ENCODE data around the gene AKAP11.

AKAP11 gene

DNA sequence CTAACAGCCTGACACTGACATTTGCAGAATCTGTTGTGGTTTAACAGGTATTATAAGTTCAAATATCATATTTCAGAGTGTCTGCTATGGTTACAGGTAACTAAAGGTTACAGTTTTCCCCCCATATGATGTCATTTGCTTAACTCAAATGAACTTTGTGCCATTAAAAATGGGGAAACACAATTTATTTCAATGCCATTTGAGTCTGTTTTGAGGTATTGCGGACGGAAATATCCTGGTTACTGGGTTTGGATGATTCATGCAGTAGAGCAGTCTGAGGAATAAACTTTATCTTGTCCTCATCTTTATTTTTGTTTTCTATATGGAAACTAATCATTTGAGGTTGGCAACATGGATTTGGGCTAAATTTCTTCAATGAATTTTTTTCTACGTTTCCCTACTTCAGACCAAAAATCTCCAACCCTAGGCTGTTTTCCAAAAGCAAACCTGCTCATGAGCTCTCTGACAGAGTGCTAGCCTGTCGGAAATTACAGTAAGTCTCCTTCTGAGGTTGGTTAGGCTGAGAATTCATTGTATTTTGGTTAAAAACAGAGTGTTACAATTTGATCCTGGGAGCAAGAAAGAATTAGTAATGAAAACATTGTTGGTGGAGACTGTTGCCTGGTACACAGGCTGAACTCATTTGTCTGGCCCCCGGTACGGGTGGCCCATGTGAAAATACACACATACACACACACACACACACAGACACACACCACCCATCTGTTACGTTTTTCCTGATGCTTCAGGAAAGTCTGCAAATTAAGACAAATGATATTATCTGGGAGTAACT lies 66.1 kb downstream of the AKAP11 start:
- DNase-seq: no peak

DNA sequence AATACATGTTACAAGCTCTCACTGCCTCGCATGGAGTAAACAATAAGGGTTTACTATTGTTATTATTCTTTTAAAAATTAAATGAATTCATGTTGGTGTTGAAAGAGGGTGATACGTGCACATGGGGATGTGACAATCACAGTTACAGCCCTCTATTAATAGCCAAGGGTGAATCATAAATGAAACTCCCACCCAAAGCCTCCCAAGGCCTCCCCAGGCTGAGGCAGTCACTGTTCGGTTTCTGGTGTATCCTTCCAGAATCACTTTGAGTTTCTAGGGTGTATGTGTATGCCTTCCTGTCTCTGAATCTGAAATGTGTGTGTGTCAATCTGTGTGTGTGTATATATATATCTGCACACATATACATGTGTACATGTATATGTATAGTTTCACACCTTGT lies 73.4 kb downstream of the AKAP11 start:
- DNase-seq: no peak

DNA sequence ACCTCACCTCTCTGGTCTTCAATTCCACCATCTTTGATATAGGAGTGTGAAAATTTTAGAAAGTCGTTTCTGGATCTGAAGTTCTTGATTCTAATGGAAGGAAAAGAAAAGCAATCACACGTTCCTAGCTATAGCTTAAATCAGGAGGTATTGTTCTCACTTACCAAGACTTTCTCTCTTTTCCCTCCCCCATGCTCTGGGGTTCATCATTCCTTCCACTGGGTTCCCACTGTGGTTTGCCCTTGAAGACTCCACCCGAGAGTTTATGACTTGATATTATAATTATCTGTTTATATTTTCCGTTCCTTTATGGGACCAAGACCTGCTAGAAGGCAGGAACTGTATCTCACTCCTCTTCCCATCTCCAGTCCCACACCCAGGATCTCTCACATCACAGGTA lies 76.6 kb downstream of the AKAP11 start:
- DNase-seq: no peak

DNA sequence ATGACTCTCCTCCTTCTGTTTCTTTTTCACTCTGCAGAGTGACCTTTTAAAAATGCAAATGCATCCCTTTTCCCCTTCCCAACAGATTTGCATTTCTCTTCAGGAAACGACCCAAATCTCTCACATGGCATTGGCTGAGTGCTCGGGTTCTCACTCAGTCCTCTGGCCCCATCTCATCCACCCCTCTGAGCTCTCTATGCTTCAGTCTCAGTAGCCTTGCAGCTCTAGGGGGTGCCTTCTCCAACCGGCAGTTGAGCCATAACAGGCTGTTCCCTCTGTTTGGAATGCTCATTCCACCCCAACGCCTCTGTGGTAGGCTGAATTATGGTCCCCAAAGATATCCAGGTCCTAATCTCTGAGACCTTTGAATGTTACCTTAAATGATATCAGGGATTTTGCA lies 78.2 kb downstream of the AKAP11 start:
- DNase-seq: no peak

DNA sequence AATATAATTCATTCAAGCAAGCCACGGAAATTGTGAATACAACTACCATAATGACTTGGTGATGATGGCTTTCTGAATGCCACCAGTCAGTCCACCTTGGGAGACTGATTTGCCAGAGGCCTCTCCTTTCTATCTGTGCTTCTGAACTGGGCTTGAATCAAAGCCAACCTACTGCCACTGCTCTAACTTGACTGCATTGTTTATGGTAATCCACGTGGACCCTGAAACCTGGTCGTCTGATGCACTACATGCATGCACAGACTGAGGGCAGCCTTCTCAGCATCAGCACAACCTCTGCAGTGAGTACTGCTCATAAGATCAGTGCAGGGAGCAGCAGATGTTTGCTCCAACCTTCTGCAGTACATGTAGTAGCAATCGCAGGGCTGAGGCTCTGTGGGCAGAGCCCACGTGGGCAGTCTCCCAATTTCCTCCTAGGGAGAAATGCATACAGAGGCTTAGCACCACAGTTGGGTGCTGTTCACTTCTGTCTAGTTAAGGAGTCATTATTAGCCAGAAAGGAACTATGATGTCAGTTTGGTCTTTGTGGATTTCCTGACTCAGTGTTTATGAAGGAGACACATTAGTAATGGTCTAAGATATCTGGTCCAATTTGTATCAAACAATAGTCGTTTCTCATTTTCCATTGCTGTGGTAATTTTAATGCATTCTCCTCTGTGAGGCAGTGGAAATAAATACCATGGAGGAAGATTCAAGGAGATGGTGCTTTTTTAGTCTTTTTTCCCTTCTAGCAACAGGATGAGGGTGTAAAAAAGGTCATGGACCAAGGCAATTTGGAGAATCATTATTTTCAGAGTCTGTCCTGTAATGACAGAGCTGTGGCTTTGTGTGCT lies 82.5 kb downstream of the AKAP11 start:
- no peak for DNase-seq

DNA sequence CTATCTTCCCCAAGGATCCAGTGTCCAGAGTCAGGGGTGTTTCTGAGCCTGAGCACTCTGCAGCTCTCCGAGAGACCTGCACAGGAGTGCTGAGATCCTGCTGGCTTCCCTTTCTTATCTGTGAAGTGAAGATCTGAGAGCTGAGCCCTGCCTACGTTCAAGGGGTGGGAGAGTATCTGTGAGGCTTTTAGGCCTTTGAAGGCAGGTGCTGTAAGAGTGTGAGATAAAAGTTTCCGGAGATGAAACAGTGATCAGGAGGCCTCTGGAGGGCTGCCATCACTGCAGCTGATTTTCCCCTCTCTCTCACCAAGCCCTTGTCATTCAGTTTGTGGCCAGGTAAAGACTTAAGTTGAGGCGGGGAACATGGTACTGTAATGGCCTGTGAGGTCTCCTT lies 83.1 kb downstream of the AKAP11 start:
- no peak for DNase-seq

DNA sequence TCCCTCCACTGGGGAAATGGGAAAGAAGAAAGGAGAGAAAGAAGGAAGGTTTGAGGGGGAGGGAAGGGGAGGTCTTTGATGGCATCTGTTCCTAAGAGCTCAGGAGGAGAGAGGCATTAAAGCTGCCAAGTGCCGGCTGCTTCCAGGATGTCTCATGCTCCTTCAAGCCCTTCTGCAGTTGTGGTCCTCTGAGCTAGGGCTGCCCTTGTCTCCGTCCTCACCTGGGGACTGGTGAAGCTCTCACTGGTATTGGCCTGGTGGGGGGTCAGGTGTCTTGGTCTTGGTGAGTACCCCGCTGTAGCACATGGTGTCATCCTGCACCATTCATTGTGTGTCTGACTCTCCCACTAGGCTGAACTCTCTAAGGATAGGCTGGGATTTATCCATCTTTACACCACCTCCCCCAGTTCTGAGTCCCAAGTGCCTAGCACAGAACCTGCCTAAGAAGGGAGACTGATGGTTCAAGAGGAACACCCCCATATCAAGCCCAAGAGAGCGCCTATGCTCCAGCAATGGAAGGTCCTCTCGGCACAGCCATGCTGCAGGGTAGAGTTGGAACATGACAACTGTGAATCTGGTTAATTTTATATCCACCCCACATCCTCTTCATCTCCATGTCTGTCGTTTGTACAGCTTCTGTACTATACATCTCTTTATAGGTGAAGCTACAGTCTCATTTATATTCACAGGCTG lies 83.7 kb downstream of the AKAP11 start:
- DNase-seq: no peak

DNA sequence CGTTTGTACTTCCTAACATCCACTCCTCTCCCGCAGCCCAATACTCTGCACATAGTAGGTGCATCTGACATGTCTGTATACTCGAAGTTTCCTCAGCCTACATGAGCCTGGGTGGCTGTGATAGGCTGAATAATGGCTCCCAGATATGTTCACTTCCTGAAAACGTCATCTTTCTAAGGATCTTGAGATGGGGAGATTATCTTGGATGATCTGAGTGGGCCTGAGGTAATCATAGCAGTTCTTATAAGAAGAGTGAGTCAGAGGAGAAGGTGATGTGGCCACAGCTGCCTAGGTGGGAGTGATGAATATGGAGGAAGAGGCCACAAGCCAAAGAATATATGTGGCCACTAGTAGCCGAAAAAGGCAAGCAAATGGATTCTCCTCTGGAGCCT lies 84.2 kb downstream of the AKAP11 start:
- no peak for DNase-seq

DNA sequence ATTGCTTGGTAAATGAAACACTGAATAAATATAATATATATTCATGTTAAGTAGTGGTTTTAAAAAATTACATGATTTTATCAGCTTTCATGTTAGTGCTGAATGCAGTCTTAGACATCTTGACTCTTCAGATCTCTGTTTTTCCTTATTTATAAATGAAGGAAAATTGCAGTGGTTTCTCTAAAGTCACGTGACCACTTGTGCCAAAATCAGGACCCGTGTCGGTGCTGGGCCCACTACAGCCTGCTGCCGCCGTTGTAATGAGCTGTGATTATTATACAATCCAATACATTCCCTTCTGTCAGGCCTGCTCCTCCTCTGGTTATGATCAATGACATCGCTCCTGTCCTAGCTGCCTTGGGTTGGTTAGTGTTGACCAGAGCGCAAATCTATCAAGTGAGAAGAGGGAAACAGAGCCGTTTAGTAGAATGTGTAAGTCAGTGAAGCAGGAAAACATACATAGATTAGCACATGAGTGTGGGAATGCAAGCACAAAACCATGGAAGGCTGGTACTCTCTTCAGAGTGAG lies 88.2 kb downstream of the AKAP11 start:
- DNase-seq: no peak

DNA sequence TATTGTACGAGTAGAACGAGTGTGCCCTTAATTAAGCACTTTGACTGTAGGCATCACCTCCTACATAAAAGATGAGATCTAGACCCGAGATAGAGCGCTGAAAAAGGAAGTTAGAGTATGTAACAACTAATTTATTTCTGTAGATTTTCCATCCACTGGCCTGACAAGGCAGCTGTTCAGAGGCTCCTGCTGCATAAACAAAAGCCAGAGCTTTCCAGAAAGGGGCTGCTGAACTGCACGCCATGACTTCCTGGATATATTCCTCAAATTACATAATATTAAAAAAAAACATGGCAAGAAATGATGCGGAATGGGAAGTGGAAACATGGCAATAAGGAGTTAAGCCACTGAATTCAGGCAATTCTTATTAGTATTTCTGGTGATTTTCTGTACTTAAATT lies 89.7 kb downstream of the AKAP11 start:
- DNase-seq: no peak

DNA sequence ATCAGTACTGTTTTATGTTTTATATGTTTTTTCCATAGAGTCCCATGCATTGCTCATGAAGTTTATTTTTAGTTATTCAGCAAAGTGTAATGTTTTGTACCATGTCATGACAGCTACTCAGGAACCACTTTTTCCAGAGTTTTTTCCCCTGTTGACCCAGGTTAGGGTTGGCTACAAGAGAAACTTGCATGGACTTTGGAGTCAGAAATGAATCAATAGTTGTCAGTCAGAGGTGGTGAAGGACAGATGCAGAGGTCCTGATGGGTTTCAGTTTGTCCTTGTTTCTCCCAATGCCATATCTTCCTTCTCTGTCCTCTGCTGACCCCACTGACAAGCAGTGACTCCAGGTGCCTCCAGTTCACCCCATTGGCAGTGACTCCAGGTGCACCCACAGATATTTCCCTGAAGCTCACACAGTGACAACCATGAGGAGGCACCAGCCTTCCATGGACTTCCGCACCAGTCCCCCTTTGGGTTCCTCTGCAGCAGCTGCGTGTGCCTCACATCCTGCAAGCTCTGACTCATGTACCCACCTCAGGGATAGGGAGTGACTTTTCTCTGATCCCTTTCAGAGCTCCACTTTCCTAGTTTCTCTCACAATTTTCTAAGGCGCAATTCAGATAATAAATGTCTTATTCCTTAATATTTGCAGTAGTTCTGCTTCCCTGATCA lies 92.1 kb downstream of the AKAP11 start:
- no peak for DNase-seq

DNA sequence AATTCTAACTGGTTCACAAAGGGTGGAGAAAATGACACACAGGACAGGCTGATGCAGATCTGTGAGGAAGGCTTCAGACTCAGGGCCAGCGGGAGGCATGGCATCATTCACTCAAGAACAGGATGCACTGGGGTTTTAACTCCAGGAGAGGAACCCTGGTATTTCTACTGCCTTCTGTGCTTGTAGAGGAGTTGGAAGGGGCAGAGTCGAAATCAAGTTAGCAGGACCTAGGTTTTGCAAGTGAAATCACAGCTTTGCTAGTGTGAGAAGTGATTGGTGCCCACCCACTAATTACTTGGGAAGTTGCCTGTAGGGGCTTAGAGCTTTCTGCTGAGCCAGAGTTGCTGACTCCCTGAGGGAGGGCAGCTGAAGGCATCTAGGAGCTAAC lies 92.7 kb downstream of the AKAP11 start:
- no peak for DNase-seq

DNA sequence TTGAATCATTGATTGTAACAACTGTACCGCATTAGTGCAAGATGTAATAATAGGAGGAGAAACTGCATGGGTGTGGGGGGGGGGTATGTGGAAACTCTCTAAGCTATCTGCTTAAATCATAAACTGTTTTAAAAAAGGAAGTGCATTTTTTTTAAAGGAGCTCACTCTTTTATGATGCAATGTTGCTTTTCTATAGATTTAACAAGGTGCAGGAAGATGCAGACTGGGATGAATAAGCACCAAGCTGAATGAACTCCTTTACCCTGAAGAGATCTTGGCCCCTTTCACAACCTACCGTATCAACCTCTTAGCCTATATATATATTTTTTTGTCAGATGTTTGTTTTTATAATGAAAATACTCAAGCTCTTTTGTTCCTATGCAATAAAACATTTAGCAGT lies 95.9 kb downstream of the AKAP11 start:
- no peak for DNase-seq

DNA sequence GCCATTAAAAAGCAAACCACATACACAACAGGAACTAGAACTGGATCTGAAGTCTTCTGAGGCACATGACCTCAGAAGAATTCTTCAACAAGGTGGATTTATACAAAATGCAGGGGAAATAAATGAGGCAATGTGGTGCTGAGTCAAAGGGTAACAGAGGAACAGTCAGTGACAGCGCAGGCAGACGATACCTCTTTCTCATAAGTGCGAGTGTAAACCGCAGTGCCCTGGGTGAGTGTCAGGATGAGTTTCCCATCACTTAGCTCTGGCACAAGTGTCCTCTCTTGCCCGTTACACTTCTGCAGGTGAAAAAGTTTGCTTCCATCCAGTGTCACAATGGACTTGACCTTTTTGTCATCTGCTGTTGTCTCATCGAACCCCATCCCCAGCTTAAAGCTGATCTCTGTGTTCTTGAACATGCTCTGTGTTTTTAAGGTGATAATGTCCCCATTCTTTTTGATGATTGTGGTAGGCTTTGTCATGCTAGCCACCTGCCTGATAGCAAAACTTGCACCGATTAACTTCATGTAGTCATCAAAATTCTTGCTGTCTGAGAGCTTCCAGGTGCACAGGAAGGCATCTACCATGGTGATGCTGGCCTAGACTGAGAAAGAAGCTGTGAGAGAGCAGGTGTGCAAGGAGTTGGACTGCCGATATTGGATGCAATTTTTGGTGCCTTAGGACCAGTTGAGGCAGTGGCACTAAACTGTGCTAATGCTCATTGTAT lies 97.3 kb downstream of the AKAP11 start:
- no peak for DNase-seq

DNA sequence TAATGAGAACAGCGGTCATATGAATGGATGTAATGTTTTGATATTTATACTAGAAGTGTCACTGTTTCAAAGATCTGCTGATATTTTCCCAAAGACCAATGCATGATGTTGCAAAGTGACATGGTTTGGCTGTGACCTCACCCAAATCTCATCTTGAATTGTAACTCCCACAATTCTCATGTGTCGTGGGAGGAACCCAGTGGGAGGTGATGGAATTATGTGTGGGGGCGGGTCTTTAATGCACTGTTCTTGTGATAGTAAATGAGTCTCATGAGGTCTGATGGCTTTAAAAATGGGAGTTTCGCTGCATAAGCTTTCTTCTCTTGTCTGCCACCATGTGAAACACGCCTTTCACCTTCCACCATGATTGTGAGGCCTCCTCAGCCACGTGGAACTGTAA lies 98.3 kb downstream of the AKAP11 start:
- no peak for DNase-seq

All from NCI-H2029 treated with DMSO at 0.1 percent for 48 hours (cell line).